ENCODE data around the gene ZNF689.

Gene ZNF689

DNA sequence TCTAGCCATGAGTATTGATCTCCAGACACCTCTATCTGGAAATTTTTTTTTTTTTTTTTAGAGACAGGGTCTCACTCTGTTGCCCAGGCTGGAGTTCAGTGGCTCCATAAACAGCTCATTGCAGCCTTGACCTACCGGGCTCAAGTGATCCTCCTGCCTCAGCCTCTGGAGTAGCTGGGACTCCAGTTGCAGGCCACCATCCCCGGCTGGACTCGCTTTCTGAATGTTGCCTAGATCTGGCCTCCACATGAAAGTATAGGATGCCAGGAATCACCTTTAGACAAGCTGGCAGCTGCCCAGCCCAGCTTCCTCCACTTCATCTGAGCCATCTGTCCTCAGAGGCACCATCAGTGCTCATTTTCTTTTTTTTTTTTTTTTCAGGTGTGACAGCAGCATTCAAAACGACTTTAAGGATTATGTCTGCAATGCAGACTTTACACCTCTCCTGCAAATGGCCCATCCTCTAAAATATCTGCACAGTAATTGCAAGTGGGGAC is 34.2 kb upstream of the ZNF689 start:
- TF ChIP-seq SIN3A (IDR thresholded peaks at IDR 0.05; ENCODE audit: borderline replicate concordance, insufficient read depth, low read length) (no peak), FOXP2 (optimal IDR thresholded peaks at IDR 0.05; ENCODE audit: borderline replicate concordance, extremely low read depth, extremely low read length, insufficient read depth) (no peak), TAF1 (IDR thresholded peaks at IDR 0.05; ENCODE audit: borderline replicate concordance, insufficient read depth, low read length) (no peak), POLR2AphosphoS5 (IDR thresholded peaks at IDR 0.05; ENCODE audit: low read depth, low read length) (no peak)
- TF ChIP-seq, protein P1, sequence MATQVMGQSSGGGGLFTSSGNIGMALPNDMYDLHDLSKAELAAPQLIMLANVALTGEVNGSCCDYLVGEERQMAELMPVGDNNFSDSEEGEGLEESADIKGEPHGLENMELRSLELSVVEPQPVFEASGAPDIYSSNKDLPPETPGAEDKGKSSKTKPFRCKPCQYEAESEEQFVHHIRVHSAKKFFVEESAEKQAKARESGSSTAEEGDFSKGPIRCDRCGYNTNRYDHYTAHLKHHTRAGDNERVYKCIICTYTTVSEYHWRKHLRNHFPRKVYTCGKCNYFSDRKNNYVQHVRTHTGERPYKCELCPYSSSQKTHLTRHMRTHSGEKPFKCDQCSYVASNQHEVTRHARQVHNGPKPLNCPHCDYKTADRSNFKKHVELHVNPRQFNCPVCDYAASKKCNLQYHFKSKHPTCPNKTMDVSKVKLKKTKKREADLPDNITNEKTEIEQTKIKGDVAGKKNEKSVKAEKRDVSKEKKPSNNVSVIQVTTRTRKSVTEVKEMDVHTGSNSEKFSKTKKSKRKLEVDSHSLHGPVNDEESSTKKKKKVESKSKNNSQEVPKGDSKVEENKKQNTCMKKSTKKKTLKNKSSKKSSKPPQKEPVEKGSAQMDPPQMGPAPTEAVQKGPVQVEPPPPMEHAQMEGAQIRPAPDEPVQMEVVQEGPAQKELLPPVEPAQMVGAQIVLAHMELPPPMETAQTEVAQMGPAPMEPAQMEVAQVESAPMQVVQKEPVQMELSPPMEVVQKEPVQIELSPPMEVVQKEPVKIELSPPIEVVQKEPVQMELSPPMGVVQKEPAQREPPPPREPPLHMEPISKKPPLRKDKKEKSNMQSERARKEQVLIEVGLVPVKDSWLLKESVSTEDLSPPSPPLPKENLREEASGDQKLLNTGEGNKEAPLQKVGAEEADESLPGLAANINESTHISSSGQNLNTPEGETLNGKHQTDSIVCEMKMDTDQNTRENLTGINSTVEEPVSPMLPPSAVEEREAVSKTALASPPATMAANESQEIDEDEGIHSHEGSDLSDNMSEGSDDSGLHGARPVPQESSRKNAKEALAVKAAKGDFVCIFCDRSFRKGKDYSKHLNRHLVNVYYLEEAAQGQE (IDR thresholded peaks at IDR 0.05; ENCODE audit: insufficient read depth in 1 of 2, low read depth in 2 of 2, low read length in 2 of 2): no peak

DNA sequence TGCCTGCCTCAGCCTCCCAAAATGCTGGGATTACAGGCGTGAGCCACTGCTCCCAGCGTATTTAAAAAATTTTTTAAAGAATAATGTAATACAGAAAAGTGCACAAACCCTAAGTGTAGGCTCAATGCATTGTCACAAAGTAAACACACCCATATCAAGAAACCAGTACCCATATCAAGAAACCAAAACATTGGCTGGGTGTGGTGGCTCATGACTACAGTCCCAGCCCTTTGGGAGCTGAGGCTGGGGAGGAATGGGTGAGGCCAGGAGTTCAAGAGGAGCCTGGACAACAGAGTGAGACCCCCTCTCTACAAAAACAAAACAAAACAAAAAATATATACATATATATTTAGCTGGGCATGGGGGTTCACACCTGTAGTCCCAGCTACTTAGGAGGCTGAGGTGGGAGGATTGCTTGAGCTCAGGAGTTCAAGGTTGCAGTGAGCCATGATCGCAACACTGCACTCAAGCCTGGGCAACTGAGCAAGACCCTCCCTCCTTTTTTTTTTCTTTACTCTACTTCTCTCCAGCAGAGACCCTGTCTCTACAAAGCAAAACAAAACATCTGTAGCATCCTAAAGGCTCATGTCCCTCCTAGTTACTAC is 31.3 kb upstream of the ZNF689 start:
- TF ChIP-seq TAF1 (IDR thresholded peaks at IDR 0.05; ENCODE audit: borderline replicate concordance, insufficient read depth, low read length): no peak
- no peak for TF ChIP-seq SIN3A (IDR thresholded peaks at IDR 0.05; ENCODE audit: borderline replicate concordance, insufficient read depth, low read length)
- no peak for TF ChIP-seq POLR2AphosphoS5 (IDR thresholded peaks at IDR 0.05; ENCODE audit: low read depth, low read length)
- TF ChIP-seq, protein P1 (IDR thresholded peaks at IDR 0.05; ENCODE audit: insufficient read depth in 1 of 2, low read depth in 2 of 2, low read length in 2 of 2): no peak
- TF ChIP-seq FOXP2 (optimal IDR thresholded peaks at IDR 0.05; ENCODE audit: borderline replicate concordance, extremely low read depth, extremely low read length, insufficient read depth): no peak

DNA sequence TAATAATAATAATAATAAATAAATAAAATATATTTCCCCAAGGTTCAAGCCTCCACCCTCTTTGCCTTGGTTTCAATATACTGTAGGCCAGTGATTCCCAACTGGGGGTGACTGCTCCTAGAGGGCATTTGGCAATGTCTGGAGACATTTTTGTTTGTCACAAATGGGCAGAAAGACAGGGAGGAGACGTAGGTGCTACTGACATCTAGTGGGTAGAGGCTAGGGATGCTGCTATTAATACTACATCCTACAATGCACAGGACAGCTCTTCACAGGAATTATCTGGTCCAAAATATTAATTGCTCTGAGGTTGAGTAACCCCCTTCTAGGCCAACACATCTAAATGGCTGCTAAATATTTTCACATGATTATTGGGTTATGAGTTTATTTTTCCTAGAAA is 27.8 kb upstream of the ZNF689 start:
- TF ChIP-seq FOXP2 (optimal IDR thresholded peaks at IDR 0.05; ENCODE audit: borderline replicate concordance, extremely low read depth, extremely low read length, insufficient read depth): no peak
- TF ChIP-seq SIN3A (IDR thresholded peaks at IDR 0.05; ENCODE audit: borderline replicate concordance, insufficient read depth, low read length): no peak
- TF ChIP-seq, protein P1 (IDR thresholded peaks at IDR 0.05; ENCODE audit: insufficient read depth in 1 of 2, low read depth in 2 of 2, low read length in 2 of 2): no peak
- no peak for TF ChIP-seq POLR2AphosphoS5 (IDR thresholded peaks at IDR 0.05; ENCODE audit: low read depth, low read length)
- TF ChIP-seq TAF1 (IDR thresholded peaks at IDR 0.05; ENCODE audit: borderline replicate concordance, insufficient read depth, low read length): no peak

DNA sequence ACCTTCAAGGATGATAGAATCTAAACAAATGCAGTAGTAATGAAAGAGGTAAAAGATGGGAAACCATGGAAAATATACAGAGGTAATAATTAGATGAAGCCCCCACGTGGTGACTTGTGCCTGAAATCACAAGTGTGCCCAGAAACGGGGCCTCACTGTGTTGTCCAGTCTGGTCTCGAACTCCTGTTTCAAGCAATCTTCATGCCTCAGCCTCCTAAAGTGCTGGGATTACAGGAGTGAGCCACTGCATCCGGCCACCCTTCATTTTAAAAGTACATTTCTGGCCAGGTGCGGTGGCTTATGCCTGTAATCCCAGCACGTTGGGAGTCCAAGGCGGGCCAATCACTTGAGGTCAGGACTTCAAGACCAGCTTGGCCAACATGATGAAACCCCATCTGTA is 26.4 kb upstream of the ZNF689 start:
- TF ChIP-seq TAF1 (IDR thresholded peaks at IDR 0.05; ENCODE audit: borderline replicate concordance, insufficient read depth, low read length) (no peak), SIN3A (IDR thresholded peaks at IDR 0.05; ENCODE audit: borderline replicate concordance, insufficient read depth, low read length) (no peak), FOXP2 (optimal IDR thresholded peaks at IDR 0.05; ENCODE audit: borderline replicate concordance, extremely low read depth, extremely low read length, insufficient read depth) (no peak), POLR2AphosphoS5 (IDR thresholded peaks at IDR 0.05; ENCODE audit: low read depth, low read length) (no peak)
- TF ChIP-seq, protein P1 (IDR thresholded peaks at IDR 0.05; ENCODE audit: insufficient read depth in 1 of 2, low read depth in 2 of 2, low read length in 2 of 2): no peak
